CD14-positive monocyte (primary cell): Measurements from ENCODE around the gene NAA38. TPM values are rescaled to one million over a fixed set of nuclear protein-coding genes. Genes with fewer than 3 reads are reported as not detected.

ENCODE experiments used
- DNase-seq, 3 donors: peaks; one replicate each; pipeline ENCODE4 v3.0.0-alpha.2; 2011 to 2022
- H2AFZ ChIP-seq: 2 replicates; pipeline ENCODE4 v1.6.0; 2012; ENCODE audit warnings: mild to moderate bottlenecking, low read depth, low read length, inconsistent platforms; ENCODE audit not compliant: insufficient read depth, poor library complexity, severe bottlenecking
- H3K27ac ChIP-seq, 2 donors: 1 replicate in 1 of 2; 2 replicates in 1 of 2; pipeline ENCODE4 v1.5.1; 2012 to 2013; ENCODE audit warnings: low read length in 2 of 2, control low read depth in 1 of 2, inconsistent platforms in 1 of 2, low read depth in 1 of 2, mild to moderate bottlenecking in 1 of 2
- H3K27me3 ChIP-seq, 2 donors: one replicate each; pipeline versions ENCODE4 v1.6.0 to v1.6.1; 2011 to 2013; ENCODE audit warnings: low read length in 2 of 2; ENCODE audit not compliant: control insufficient read depth in 2 of 2, insufficient read depth in 2 of 2
- H3K36me3 ChIP-seq, 2 donors: replicated peaks in 1 of 2; 1 replicate in 1 of 2; 2 replicates in 1 of 2; pipeline versions ENCODE4 v1.5.1 to v1.6.1; 2012 to 2013; ENCODE audit warnings: low read length in 2 of 2, control low read depth in 1 of 2, inconsistent platforms in 1 of 2, mild to moderate bottlenecking in 1 of 2; ENCODE audit not compliant: insufficient read depth in 2 of 2, control insufficient read depth in 1 of 2
- H3K4me1 ChIP-seq, 2 donors: 1 replicate in 1 of 2; 2 replicates in 1 of 2; pipeline versions ENCODE4 v1.5.1 to v1.6.1; 2012 to 2013; ENCODE audit warnings: low read length in 2 of 2, control low read depth in 1 of 2, inconsistent platforms in 1 of 2, mild to moderate bottlenecking in 1 of 2, moderate library complexity in 1 of 2; ENCODE audit not compliant: insufficient read depth in 2 of 2, control insufficient read depth in 1 of 2
- H3K4me2 ChIP-seq: replicated peaks from 2 replicates; pipeline ENCODE3; 2012; ENCODE audit warnings: low read length, moderate library complexity, mild to moderate bottlenecking; ENCODE audit not compliant: poor library complexity, severe bottlenecking; ENCODE audit errors: extremely low read depth
- H3K4me3 ChIP-seq, 3 experiments: fragments of 200-600 bp in 1 of 3; sonication (generic) in 1 of 3; replicated peaks in 1 of 3; 1 replicate in 2 of 3; 2 replicates in 1 of 3; pipeline ENCODE4 v1.5.1; 2011 to 2013; ENCODE audit warnings: low read length in 3 of 3, mild to moderate bottlenecking in 3 of 3, control low read depth in 2 of 3, low read depth in 2 of 3, inconsistent platforms in 1 of 3, moderate library complexity in 1 of 3
- H3K79me2 ChIP-seq: 2 replicates; pipeline ENCODE4 v1.6.0; 2012; ENCODE audit warnings: mild to moderate bottlenecking, control low read depth, inconsistent platforms, low read length, moderate library complexity; ENCODE audit not compliant: insufficient read depth
- H3K9ac ChIP-seq: 2 replicates; pipeline ENCODE4 v1.6.0; 2017; ENCODE audit warnings: low read length, mild to moderate bottlenecking; ENCODE audit not compliant: insufficient read depth, poor library complexity, severe bottlenecking
- H3K9me3 ChIP-seq, 2 donors: replicated peaks in 1 of 2; 1 replicate in 1 of 2; 2 replicates in 1 of 2; pipeline versions ENCODE4 v1.5.1 to v1.6.1; 2012 to 2013; ENCODE audit warnings: low read length in 2 of 2, control low read depth in 1 of 2; ENCODE audit not compliant: control insufficient read depth in 1 of 2, insufficient read depth in 1 of 2
- H4K20me1 ChIP-seq: 2 replicates; pipeline ENCODE4 v1.6.0; 2012; ENCODE audit warnings: mild to moderate bottlenecking, low read length, control low read depth, moderate library complexity; ENCODE audit not compliant: insufficient read depth
- H3K27ac Mint-ChIP-seq, 7 donors: one replicate each; pipeline ENCODE4 v1.8.0; 2020; ENCODE audit warnings: mild to moderate bottlenecking in 7 of 7, mixed read lengths in 7 of 7, moderate library complexity in 6 of 7, inconsistent platforms in 2 of 7
- H3K27me3 Mint-ChIP-seq, 3 donors: one replicate each; pipeline ENCODE4 v1.8.0; 2021 to 2022; ENCODE audit warnings: low read depth in 3 of 3, mild to moderate bottlenecking in 3 of 3, mixed read lengths in 3 of 3, moderate library complexity in 3 of 3, inconsistent platforms in 1 of 3
- H3K36me3 Mint-ChIP-seq, 2 donors: one replicate each; pipeline ENCODE4 v1.8.0; 2020; ENCODE audit warnings: mixed read lengths in 2 of 2, inconsistent platforms in 1 of 2, mild to moderate bottlenecking in 1 of 2
- H3K4me1 Mint-ChIP-seq: one replicate; pipeline ENCODE4 v1.8.0; 2020; ENCODE audit warnings: mild to moderate bottlenecking, mixed read lengths
- H3K4me3 Mint-ChIP-seq, 2 donors: one replicate each; pipeline ENCODE4 v1.8.0; 2020; ENCODE audit warnings: mild to moderate bottlenecking in 2 of 2, mixed read lengths in 2 of 2, moderate library complexity in 1 of 2
- H3K9me3 Mint-ChIP-seq, 7 donors: one replicate each; pipeline ENCODE4 v1.8.0; 2020 to 2022; ENCODE audit warnings: mixed read lengths in 7 of 7, mild to moderate bottlenecking in 6 of 7, moderate library complexity in 6 of 7, inconsistent platforms in 2 of 7
- CTCF ChIP-seq: fragments of 200-600 bp; IDR thresholded peaks from one replicate; pipeline ENCODE4 v1.8.0; 2022; ENCODE audit warnings: antibody characterized with exemption, mild to moderate bottlenecking
- WGBS: methylation state at CpG from one replicate; pipeline ENCODE4 v1.1.5; 2013; ENCODE audit warnings: missing lambda C conversion rate; ENCODE audit not compliant: insufficient coverage; 5-methylcytosine and 5-hydroxymethylcytosine counted together
- intact Hi-C, 2 donors: fragments of 100-400 bp; cut with micrococcal nuclease; formaldehyde crosslinking; loops; one replicate each; pipeline versions ENCODE4 v1.15.0 to v1.15.1; 2023
- polyA plus RNA-seq, 3 donors: library from polyadenylated mRNA; depleted of rRNA in 1 of 3; unstranded in 2 of 3; stranded (reverse) in 1 of 3; fragments of 300-500 nt in 2 of 3; fragments of >200 nt in 1 of 3; fragmentation: Illumina TruSeq in 2 of 3; gene quantifications; 1 replicate in 2 of 3; 2 replicates in 1 of 3; pipeline ENCODE4 v1.2.3, GENCODE V29; 2012 to 2021

The NAA38 gene
- polyA plus RNA-seq, 3 donors = 63.8 to 197 (median 148) TPM

DNA sequence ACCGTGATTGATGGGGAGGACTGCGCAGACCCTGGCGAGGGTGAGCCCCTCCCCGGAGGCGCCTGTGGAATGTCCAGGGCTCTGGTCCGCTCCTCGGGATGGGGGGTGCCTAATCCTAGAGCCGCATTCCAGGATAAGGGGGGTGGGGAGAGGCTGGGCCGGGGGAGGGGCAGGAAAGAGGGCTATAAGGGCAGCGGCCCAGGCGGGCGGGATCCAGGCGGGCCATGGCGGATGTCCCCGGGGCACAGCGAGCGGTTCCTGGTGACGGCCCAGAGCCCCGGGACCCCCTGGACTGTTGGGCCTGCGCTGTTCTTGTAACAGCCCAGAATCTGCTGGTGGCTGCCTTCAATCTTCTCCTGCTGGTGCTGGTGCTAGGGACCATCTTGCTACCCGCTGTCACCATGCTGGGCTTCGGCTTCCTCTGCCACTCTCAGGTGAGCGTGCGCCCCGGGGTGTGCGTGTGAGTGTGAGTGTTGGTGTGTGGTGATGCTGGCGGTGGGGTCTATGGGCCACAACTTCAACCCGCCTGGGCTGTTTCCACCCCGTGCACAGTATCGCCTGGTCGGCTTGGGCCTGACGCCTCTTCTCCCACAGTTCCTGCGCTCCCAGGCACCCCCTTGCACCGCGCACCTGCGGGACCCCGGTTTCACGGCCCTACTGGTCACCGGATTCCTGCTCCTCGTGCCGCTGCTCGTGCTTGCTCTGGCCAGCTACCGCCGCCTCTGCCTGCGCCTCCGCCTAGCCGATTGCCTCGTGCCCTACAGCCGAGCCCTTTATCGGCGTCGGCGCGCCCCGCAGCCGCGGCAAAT, 2.3 kb downstream of the NAA38 start, which contains the start of gene TMEM88:
Gene TMEM88 (plus strand): TSS at position 216 of the 809 bp plus-strand sequence. CDS start 9 bp downstream, at position 225.
- H3K27me3 ChIP-seq = no peaks in the 10 kb centered on the region
- peaks cover 66% of the 10 kb centered on the region for H4K20me1 ChIP-seq
- peak within 1 kb of the TSS; percentile 98 for H3K4me2 ChIP-seq
- intact Hi-C loops = no loop called here
- H3K27ac ChIP-seq = peak within 1 kb of the TSS; percentile 94 to 95
- peaks cover 42 to 55% of the 10 kb centered on the region in 2 donors for H3K36me3 ChIP-seq
- peak within 1 kb of the TSS in 1 of 3 experiments; percentile 95 for H3K4me3 ChIP-seq
- peak within 1 kb of the TSS in 2 of 7 donors; percentile 61 to 70 for H3K27ac Mint-ChIP-seq
- WGBS = 89% methylated on average over 52 of the region's 57 CpGs
- H3K9me3 ChIP-seq = no peaks in the 10 kb centered on the region
- peaks cover 45 to 62% of the 10 kb centered on the region in 2 donors for H3K4me1 ChIP-seq
- H3K36me3 Mint-ChIP-seq = peaks cover 43 to 64% of the 10 kb centered on the region in 2 donors
- H3K9me3 Mint-ChIP-seq = no peaks in the 10 kb centered on the region
- peaks cover 0 to 4% (median 2%) of the 10 kb centered on the region in 3 donors for H3K27me3 Mint-ChIP-seq
- no peak for DNase-seq
- no peak within 1 kb of the TSS for H3K4me3 Mint-ChIP-seq
- H2AFZ ChIP-seq = no peak within 1 kb of the TSS
- no peak within 1 kb of the TSS for H3K9ac ChIP-seq
- peaks cover 43% of the 10 kb centered on the region for H3K79me2 ChIP-seq
- TF ChIP-seq CTCF = no peak
- H3K4me1 Mint-ChIP-seq = peaks cover 13% of the 10 kb centered on the region

DNA sequence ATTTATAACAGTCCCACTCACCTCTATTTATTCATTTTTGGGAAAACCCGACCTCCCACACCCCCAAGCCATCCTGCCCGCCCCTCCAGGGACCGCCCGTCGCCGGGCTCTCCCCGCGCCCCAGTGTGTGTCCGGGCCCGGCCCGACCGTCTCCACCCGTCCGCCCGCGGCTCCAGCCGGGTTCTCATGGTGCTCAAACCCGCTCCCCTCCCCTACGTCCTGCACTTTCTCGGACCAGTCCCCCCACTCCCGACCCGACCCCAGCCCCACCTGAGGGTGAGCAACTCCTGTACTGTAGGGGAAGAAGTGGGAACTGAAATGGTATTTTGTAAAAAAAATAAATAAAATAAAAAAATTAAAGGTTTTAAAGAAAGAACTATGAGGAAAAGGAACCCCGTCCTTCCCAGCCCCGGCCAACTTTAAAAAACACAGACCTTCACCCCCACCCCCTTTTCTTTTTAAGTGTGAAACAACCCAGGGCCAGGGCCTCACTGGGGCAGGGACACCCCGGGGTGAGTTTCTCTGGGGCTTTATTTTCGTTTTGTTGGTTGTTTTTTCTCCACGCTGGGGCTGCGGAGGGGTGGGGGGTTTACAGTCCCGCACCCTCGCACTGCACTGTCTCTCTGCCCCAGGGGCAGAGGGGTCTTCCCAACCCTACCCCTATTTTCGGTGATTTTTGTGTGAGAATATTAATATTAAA, 3.1 kb downstream of the NAA38 start:
- WGBS = 100% methylated on average over 1 of the region's 31 CpGs
- peaks cover 43 to 66% of the 10 kb centered on the region in 2 donors for H3K36me3 Mint-ChIP-seq
- H4K20me1 ChIP-seq = peaks cover 74% of the 10 kb centered on the region
- H3K4me3 ChIP-seq = no peak overlapping the region
- H3K4me2 ChIP-seq = no peak overlapping the region
- peaks cover 50 to 57% of the 10 kb centered on the region in 2 donors for H3K36me3 ChIP-seq
- TF ChIP-seq CTCF = no peak
- H2AFZ ChIP-seq = no peak overlapping the region
- H3K27ac Mint-ChIP-seq = peak overlapping the region in 1 of 7 donors; percentile 61
- H3K4me1 Mint-ChIP-seq = peaks cover 15% of the 10 kb centered on the region
- peaks cover 0 to 4% (median 2%) of the 10 kb centered on the region in 3 donors for H3K27me3 Mint-ChIP-seq
- intact Hi-C loops = no loop called here
- H3K27me3 ChIP-seq = no peaks in the 10 kb centered on the region
- H3K4me3 Mint-ChIP-seq = no peak overlapping the region
- no peak for DNase-seq
- no peak overlapping the region for H3K27ac ChIP-seq
- H3K4me1 ChIP-seq = peaks cover 45 to 62% of the 10 kb centered on the region in 2 donors
- H3K9me3 ChIP-seq = no peaks in the 10 kb centered on the region
- H3K9me3 Mint-ChIP-seq = no peaks in the 10 kb centered on the region
- H3K9ac ChIP-seq = no peak overlapping the region
- H3K79me2 ChIP-seq = peaks cover 40% of the 10 kb centered on the region
